G401.6 (cell line): ENCODE data around the gene ATP9A.
"Not testable (repeated sequence)": the region's sequence is repeated elsewhere in the genome, so short reads cannot be mapped to it uniquely, and the experiment has no call there.

Source experiments
- FAIRE-seq: peaks from 2 replicates; lab custom pipeline; 2012; peaks lifted over from hg19 to GRCh38; lab: Jason Lieb, UNC

Gene ATP9A

DNA sequence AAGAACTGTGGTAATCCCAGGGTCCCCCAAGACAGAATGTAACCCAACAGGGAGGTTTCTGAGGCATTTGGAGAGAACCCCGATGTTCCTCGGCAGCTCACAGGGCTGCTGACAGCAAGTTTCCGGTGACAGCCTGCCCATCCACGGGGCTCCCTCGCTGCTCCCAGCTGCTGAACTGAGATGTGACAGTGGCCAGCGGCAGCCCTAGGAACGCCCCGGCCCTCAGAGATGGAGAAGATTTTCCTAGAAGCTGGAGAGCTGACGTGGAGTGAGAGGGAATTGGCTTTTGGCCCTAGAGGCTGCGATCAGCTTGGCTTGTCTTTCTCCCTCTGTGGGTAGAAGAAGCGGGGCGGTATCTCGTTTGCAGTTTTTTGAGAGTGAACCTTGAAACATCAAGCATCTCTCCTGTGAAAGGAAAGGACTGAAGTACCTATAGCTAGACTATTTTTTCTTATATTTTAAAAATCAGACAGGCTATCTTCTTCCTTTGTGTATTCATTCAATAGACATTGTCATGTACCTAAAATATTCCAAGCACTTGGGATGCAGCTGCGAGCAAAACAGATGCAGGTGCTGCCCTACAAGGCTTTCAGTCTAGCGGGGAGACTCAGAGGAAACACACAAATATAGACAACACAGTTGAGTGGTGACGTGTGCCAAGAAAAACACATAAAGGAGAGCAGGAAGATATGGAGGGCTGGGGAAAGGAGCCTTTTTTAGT, 197.3 kb downstream of the ATP9A start:
- no peak for FAIRE-seq

DNA sequence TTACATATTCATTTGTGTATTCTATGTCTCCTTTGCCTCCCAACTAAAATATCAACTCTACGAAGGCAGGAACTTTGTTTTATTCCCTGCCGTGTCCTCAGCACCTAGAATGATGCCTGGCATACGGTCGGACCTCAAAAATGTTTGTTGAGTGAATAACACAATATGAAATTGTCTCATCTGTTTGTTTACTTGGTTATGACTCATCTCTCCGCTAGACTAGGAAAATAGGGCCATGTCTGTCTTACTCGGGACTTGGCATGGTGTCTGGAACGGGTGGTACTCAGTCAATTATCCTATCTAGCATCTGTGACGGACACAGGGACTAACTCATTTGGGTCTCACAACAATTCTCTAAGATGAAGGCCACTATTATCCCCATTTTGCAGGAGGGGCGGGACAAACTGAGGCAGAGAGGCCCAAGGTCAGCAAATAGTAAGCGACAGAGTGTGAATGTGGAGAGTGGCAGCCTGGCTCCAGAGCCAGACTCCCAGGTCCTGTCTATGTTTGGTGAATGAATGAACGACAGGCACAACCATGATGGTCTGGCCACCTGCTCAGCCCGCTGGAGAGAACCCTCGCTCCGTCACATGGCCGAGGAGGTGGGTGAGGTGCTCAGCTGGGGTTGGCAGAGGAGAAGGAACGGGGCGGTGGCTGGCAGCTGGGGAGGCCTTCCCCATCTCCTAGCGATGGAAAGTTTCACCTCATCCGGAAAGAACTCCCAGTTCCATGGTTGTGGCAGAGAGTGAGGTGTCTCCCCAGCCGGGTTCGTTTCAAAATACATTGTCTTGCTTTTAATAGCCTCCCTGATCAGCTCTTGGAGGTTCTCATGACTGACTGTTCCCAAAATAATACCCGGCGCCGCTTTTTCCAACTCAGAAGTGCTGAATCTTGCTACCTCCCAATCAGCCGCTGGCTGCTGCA, 198.1 kb downstream of the ATP9A start:
- FAIRE-seq: no peak

DNA sequence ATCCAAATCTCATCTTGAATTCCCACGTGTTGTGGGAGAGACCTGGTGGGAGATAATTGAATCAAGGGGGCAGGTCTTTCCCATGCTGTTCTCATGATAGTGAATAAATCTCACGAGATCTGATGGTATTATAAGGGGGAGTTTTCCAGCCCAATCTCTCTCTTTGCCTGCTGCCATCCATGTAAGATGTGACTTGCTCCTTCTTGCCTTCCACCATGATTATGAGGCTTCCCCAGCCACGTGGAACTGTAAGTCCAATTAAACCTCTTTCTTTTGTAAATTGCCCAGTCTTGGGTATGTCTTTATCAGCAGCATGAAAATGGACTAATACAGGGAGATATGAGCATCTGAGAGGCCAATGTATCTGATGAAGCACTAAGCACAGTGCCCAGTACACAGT, 199.7 kb downstream of the ATP9A start:
- not testable (repeated sequence) for FAIRE-seq

DNA sequence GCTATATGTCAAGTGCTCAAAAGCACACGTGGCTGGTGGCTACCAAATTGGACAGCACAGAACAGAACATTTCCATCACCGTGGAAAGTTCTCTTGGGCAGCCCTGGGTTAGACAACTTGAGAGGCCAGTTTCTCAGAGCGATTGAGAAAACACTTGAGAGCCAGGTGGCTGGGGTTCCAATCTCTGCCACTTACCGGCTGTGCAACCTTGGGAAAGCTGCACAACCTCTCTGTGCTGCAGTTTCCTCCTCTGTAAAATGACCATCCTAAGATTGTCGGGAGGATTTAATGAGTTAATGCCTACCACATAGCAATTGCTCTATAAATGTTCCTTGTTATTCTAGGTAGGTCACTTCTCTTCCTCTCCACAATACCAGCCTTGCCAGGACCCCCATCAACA, 200.6 kb downstream of the ATP9A start:
- FAIRE-seq: no peak

DNA sequence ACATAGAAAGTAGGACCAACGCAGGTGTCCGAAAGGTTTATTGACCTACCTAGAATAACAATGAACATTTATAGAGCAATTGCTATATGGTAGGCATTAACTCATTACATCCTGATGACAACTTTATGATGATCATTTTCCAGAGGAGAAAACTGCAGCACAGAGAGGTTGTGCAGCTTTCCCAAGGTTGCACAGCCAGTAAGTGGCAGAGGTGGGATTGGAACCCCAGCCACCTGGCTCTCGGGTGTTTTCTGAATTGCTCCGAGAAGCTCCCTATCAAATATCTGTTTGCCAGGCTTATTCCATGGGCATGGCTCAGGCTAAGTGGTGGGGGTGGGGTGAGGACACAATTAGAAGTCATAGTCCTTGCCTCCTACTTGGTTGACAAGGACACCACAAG, 201.6 kb downstream of the ATP9A start:
- FAIRE-seq: no peak

DNA sequence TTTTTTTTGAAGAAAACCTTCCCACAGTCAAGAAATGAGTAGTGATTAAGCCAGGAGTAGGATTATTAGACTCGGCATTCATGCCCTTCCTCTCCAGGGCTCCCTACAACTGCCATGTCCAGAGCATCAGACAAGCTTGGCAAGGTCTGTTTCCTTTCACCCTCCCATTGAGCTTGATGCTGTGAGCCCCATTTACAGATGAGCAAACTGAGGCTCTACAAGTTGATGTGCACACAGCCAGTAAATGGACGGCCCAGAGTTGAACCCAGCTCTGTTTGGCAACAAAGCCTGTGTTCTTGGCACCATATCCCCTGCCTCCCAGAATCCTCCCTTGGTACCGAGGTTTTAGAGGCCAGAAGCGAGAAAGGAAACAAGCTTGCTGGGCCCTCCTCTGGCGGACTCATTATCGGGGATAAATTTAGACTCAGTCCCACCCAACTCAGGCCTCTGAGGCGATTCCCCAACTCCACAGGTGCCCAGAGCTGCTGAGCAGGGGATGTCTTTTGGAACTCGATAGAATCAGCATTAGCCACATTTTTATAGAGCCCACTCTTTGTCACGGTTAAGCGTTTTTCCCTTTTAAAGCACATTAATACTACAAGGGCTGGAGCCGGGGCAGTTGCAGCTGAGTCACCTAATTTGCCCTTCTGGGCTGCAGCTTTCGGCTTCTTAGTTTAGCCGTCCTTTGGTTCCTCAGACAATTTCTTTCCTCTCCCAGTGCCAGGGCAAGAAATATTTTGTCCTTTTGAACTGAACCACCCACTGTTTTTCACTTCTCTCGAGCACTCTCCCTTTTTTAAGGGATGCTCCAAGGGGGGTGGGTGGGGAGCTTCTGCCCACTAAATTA, 202.7 kb downstream of the ATP9A start:
- peak; percentile 31 for FAIRE-seq

DNA sequence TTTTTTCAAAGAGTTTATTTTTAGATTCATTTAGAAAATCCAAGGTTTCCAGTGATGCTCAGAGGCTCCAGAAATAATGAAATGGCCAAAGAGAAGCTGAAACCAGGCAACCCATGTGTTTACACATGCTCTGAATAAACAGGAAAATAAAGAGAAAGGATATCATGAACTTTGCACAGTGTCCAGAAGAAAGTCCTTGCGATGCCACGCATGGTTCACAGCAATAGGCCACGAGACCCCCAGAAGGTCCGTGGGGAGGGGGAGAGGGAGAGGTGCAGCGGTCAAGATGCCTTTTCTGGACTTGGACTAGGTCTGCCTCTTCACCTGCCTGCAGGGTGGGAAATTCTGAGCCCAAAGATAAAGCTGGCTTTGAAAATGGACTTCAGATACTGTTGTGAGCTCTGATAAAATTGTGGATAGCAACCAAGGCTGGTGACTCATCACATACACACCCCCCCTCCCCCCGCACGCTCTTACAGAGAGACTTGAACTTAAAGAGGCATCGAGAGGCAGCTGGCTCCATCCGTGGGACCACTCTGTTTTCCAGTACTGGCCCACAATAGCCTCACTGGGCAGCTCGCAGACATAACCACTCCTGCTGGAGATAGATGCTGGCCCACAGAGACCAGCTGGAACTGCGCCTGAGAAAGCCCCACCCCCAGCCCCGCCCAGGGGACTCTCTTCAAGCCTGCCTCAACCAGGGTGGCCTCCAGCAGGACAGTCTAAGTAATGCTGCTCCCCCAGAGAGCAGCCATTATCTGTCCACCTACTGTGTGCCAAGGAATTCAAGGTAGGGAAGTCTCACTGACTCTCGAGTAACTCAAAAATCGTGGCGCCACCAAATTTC, 204.5 kb downstream of the ATP9A start:
- no peak for FAIRE-seq

DNA sequence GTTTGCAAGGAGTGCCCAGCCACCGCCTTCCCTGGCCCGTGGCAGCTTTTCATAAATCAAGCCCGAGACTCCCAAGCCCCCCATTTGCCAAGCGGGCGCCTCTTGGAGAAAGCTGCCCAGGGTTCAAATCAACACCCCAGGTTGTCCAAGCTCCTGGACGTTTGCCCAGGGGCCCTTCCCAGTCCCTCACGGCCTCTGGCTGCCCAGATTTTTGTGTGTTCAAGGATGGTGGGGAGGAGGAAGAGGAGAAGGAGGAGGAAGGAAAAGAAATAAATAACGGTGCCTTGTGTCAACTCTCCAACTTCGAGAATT, 205.1 kb downstream of the ATP9A start:
- no peak for FAIRE-seq

DNA sequence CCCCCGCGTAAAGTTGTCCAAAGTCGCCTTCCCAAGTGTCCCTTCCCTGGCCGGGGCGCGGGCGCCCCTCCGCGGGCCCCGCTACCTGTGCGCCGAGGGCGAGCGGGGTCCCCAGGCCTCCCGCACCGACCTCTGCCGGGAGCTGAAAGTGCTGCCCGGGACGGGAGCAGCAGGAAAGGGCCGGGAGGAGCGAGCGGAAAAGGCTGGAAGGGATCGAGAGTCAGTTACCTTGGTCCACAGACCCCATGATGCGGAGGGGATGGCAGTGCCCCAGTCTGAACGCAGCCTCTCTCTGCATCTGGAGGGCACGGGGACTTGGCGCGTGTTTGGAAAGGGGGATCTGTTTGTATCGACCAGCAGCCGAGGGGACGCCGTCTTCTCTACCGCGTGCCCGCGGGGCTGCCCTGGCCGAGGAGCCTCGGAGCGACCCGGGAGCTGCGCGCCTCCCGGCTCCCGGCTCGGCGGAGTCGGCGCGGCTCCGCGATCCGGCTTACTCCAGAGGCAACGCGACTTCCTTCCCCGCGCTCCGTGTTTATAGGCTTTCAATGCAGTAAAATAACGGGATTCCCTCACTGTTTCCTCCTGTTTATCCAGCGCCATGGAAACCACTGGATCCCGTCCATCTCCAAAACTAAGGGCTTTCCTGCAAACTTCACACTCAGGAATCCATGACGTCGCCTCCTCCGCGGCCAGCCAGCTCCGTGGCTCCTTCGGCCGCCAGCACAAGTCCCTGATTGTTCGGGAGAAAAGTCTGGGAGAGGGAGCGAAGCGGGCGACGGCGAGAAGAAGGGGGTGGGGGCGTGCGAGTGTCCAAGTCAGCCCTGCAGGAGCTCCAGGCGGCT, 205.6 kb downstream of the ATP9A start:
- no peak for FAIRE-seq

DNA sequence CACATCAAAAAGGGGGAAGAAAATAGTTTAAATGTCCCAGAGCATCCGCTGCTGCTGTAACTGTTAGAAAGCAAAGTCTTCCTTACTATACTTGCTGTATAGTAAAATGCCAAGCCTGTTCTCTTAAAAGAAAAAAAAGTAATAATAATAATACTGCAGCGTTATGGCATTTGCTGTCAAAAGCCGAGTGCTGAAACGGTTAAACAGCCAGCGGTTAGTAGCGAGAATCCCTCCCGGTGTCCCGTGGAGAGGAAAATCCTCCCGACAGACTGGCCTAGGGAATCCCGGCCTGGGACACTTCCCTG, 206.2 kb downstream of the ATP9A start:
- FAIRE-seq: no peak

DNA sequence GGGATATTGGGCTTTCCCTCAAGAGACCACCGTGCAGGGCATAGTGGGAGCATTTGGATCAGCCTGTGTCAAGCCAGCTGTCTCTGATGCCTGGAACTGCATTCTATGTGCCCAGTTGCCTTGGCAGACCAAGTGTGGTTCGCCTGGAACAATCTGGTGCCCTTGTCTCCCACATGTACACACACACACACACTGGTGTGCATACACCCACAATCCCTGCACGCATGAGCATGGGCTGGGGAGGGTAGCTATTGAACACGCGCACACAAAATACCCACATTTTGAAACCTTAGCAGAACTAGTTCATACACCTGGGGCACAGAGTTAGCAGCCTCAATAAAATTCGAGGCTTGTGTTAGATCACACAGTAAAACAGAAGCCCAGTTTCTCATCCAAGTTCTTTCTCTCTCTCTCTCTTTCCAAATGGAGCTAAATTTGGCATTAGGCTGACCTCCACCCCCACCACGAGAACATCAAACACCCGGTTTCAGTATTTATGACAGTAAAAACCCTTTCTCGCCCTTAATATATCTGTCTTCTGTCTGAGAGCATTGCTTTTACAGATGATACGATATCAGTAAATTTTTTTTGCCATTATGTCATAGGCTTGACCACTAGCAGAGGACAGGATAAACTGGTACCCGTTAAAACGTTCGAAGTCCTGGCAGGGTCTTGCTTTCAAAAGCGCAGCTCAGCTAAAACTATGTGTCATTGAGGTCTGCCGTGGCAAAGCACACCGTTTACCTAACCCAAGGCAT, 207.5 kb downstream of the ATP9A start:
- FAIRE-seq: no peak

DNA sequence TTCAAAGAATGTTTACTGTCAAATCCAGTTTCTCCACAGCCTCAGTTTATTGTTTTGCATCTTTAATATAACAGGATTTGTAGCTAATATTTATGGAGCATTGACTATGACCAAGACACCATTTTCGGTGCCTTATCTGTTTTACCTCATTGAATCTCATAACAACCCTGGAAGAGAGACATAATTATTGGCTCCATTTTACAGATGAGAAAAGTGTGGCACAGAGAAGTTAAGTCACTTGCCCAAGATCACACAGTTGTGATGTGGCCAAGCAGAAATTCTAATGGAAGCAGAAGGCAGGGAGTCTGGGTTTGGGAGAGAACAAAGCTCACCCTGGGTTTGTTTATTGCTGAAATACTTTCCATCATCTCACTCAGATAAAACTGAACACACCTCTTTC, 208.1 kb downstream of the ATP9A start:
- FAIRE-seq: no peak

DNA sequence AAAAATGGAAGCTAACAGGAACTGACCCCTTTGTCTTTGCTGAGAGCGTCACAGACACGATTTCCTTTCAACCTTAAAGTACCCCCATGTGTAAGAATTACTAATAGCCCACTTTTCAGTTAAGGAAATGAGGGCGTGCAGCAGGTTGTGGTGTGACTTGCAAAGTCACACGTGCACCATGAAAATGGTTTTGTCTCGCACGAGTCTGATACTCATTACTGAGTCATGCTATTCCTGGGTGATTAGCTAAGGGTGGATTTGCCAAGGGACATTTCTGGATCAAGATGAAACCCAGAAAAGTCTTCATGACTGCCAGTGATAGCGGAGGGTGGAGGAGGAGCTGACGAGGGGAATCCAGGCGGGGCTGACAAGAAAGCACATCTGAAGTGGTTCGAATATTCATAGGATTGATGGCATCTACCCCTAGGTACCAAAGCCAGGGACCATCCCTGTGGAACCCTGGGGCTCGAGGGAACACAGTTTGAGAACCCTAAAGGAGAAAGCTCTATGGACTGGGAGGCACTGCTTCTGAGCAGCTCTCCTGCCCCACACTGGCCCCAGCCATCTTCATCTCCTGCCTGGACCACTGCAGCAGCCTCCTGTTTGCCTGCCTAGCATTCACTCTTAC, 213.5 kb downstream of the ATP9A start:
- FAIRE-seq: no peak

DNA sequence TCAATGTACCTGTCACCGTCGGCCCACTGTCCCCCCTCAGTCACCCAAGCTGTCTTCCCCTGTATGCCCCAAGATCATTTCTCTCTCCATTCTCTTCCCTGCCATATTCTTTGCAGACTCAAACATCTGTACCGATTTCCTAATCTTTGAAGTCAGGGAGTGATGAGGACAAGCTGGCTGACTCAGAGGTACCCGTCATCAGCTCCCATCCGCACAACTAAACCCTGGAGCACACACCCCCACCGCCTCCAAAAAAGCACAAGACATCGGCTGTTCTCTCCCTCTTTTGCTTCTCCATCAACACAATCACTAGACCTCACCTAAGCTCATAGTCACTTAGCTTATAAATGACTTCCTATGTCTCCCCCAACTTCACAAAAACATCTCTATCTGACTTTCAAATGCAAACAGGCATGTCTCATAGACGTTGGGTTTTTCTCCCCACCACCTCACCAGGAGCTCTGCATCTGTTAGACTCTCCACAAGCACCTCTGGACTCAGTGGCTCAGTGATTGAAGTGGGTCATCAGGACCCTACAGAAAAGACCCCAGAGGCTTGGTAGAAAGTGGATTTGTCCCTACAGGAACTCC, 214.2 kb downstream of the ATP9A start:
- no peak for FAIRE-seq

DNA sequence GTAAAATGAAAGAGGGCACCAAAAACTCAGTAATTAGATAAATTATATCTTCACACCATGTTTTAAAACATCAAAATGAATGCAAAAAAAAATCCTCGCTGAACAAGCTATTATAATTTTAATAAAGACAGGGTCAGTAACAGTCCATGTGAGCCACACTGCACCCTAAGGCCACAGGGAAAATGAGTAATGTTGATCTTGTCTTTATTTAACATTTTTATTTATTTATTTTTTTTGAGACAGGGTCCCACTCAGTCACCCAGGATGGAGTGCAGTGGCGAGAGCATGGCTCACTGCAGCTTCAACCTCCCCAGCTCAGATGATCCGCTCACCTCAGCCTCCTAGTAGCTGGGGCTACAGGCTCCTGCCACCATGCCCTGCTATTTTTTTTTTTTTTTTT, 217.0 kb downstream of the ATP9A start:
- no peak for FAIRE-seq

DNA sequence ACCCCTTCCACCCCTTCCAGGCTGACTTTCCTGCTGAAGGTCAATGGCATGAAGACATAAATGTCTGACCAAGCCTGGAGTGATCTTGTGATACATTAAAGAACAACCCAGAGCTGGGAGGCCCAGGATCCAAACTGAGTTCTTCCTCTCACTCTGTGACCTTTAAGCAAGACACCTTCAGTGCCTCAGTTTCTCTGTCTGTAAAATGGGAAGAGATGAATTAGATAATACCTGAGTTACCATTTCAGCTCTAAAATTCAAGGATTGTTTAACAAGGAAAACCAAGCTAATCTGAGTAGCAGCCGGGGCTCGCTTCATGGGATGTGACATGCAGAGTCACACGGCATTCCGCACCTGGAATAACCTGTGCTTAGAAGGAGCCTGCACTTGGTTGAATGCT, 218.7 kb downstream of the ATP9A start:
- FAIRE-seq: no peak

DNA sequence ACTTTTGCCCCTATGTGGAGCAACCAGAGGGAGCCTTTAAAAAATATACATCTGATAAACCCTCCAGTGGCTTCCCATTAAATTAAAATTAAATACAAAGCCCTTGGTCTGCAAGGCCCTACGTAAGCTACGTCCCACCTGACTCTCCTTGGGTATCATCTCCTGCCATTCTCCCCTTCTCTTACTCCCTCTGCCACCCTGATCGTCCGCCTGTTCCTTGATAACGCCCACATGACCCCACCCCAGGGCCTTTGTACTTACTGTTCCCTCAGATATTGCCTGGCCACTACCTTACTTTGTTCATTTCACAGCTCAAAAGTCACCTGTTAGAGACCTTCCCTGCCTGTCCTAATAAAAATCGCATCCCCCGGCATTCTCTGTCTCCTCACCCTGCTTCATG, 220.2 kb downstream of the ATP9A start:
- FAIRE-seq: no peak
